ENCODE data around the gene BAHCC1.

BAHCC1 gene

DNA sequence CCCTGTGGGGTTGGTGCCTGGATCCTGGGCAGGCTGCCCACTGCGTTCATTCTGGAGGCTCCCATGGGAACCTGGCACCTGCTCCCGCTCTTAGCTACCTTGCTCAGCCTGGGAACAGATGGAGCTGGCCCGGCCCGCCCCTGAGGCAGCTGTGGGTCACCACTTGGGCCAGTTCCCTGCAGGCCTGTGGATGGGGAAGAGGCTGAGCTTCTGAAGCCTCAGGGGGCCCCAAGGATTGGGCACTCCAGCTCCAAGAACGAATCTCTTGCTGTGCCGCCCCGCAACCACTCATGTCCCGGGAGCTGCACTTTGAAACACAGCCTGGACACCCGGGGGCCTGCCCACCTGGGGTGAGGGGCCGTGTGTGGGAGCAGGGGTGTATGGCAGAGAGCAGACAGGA is 37.7 kb downstream of the BAHCC1 start:
- peaks cover 3% of the 10 kb centered on the region for H4K20me1 ChIP-seq (ENCODE audit: insufficient read depth, low read length, poor library complexity, severe bottlenecking)

DNA sequence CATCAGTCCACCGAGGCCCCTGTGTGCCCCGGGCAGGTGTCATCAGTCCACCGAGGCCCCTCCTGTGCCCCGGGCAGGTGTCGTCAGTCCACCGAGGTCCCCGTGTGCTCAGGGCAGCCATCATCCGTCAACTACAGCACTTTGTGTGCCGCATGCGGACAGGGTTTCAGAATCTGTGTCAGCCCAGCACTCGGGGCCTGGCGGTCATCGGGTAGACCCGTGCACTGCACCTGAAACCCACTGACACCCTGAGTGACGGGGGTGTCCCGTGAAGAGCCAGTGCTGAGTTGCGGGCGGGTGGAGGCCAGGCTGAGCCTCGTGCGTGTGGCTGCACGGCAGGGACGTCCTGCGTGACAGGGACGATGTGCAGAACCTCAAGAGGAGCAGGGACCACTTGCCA is 38.4 kb downstream of the BAHCC1 start:
- H3K9me3 ChIP-seq (ENCODE audit: insufficient read depth, low read depth, low read length) = no peaks in the 10 kb centered on the region
- H3K36me3 ChIP-seq (ENCODE audit: insufficient read depth, low read length) = no peaks in the 10 kb centered on the region; the same call in 1 of the 2 replicates
- peaks cover 38% of the 10 kb centered on the region for H3K4me1 ChIP-seq (ENCODE audit: insufficient read depth, low read length, poor library complexity, severe bottlenecking)
- no peak overlapping the region for H3K4me3 ChIP-seq (ENCODE audit: low read length, poor library complexity, severe bottlenecking)
- no peaks in the 10 kb centered on the region for H3K9me2 ChIP-seq (replicated peaks; ENCODE audit: low read depth, low read length)
- TF ChIP-seq EZH2phosphoT487 (IDR thresholded peaks at IDR 0.05; ENCODE audit: borderline replicate concordance) = no peak
- TF ChIP-seq, protein P1, sequence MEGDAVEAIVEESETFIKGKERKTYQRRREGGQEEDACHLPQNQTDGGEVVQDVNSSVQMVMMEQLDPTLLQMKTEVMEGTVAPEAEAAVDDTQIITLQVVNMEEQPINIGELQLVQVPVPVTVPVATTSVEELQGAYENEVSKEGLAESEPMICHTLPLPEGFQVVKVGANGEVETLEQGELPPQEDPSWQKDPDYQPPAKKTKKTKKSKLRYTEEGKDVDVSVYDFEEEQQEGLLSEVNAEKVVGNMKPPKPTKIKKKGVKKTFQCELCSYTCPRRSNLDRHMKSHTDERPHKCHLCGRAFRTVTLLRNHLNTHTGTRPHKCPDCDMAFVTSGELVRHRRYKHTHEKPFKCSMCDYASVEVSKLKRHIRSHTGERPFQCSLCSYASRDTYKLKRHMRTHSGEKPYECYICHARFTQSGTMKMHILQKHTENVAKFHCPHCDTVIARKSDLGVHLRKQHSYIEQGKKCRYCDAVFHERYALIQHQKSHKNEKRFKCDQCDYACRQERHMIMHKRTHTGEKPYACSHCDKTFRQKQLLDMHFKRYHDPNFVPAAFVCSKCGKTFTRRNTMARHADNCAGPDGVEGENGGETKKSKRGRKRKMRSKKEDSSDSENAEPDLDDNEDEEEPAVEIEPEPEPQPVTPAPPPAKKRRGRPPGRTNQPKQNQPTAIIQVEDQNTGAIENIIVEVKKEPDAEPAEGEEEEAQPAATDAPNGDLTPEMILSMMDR (conservative IDR thresholded peaks at IDR 0.05; ENCODE audit: low read length) = no peak
- peaks cover 3% of the 10 kb centered on the region for H4K20me1 ChIP-seq (ENCODE audit: insufficient read depth, low read length, poor library complexity, severe bottlenecking)
- no peak overlapping the region for H3K4me2 ChIP-seq (ENCODE audit: low read depth, low read length, poor library complexity, severe bottlenecking)
- no peaks in the 10 kb centered on the region for H3F3A ChIP-seq (ENCODE audit: low read depth)
- no peak overlapping the region for H3K9ac ChIP-seq (ENCODE audit: low read depth, low read length, poor library complexity, severe bottlenecking)
- H3K27me3 ChIP-seq (ENCODE audit: insufficient read depth, low read length, poor library complexity, severe bottlenecking) = no peaks in the 10 kb centered on the region
- H2AFZ ChIP-seq (ENCODE audit: low read length) = no peak overlapping the region
- peaks cover 85% of the 10 kb centered on the region for H3K79me2 ChIP-seq (ENCODE audit: insufficient read depth, low read length)

More for the DNA sequence above, 37.7 kb downstream of the BAHCC1 start:
- no peak overlapping the region for H3K9ac ChIP-seq (ENCODE audit: low read depth, low read length, poor library complexity, severe bottlenecking)
- no peak for TF ChIP-seq EZH2phosphoT487 (IDR thresholded peaks at IDR 0.05; ENCODE audit: borderline replicate concordance)
- TF ChIP-seq, protein P1 (conservative IDR thresholded peaks at IDR 0.05; ENCODE audit: low read length) = no peak
- peaks cover 78% of the 10 kb centered on the region for H3K79me2 ChIP-seq (ENCODE audit: insufficient read depth, low read length)
- H3K36me3 ChIP-seq (ENCODE audit: insufficient read depth, low read length) = no peaks in the 10 kb centered on the region; the same call in 1 of the 2 replicates
- H3K4me3 ChIP-seq (ENCODE audit: low read length, poor library complexity, severe bottlenecking) = no peak overlapping the region
- H3K9me3 ChIP-seq (ENCODE audit: insufficient read depth, low read depth, low read length) = no peaks in the 10 kb centered on the region
- peaks cover 32% of the 10 kb centered on the region for H3K4me1 ChIP-seq (ENCODE audit: insufficient read depth, low read length, poor library complexity, severe bottlenecking)
- H2AFZ ChIP-seq (ENCODE audit: low read length) = no peak overlapping the region
- H3K9me2 ChIP-seq (replicated peaks; ENCODE audit: low read depth, low read length) = no peaks in the 10 kb centered on the region
- H3F3A ChIP-seq (ENCODE audit: low read depth) = no peaks in the 10 kb centered on the region
- H3K4me2 ChIP-seq (ENCODE audit: low read depth, low read length, poor library complexity, severe bottlenecking) = no peak overlapping the region
- no peaks in the 10 kb centered on the region for H3K27me3 ChIP-seq (ENCODE audit: insufficient read depth, low read length, poor library complexity, severe bottlenecking)

DNA sequence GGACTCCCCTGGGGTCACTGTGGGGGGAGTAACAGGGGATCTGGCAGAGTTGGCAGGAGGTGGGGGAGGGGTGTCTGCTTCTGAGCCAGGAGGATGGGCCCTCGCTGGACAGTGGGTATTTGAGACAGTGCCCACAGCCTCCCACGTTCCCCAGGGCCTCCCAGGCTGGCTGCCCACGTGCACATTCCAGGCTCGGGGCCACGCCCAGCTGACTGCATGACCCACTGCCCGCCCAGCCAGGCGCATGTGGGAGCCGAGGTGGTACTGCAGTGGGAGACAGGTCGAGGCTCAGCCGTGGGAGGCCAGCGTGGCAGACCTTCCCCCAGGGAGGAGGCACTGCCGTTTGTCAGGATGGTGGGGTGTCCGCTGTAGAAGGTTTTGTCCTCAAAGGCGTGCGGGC is 38.8 kb downstream of the BAHCC1 start:
- Histone ChIP-seq H3K36me3 (ENCODE audit: insufficient read depth, low read length) (no peaks in the 10 kb centered on the region; the same call in 1 of the 2 replicates), H3K27me3 (ENCODE audit: insufficient read depth, low read length, poor library complexity, severe bottlenecking) (no peaks in the 10 kb centered on the region), H3K9ac (ENCODE audit: low read depth, low read length, poor library complexity, severe bottlenecking) (no peak overlapping the region), H3K4me2 (ENCODE audit: low read depth, low read length, poor library complexity, severe bottlenecking) (no peak overlapping the region), H3K9me2 (replicated peaks; ENCODE audit: low read depth, low read length) (no peaks in the 10 kb centered on the region), H4K20me1 (ENCODE audit: insufficient read depth, low read length, poor library complexity, severe bottlenecking) (peaks cover 6% of the 10 kb centered on the region), H3F3A (ENCODE audit: low read depth) (no peaks in the 10 kb centered on the region), H3K4me1 (ENCODE audit: insufficient read depth, low read length, poor library complexity, severe bottlenecking) (peaks cover 39% of the 10 kb centered on the region), H2AFZ (ENCODE audit: low read length) (no peak overlapping the region), H3K79me2 (ENCODE audit: insufficient read depth, low read length) (peaks cover 84% of the 10 kb centered on the region), H3K4me3 (ENCODE audit: low read length, poor library complexity, severe bottlenecking) (no peak overlapping the region), H3K9me3 (ENCODE audit: insufficient read depth, low read depth, low read length) (no peaks in the 10 kb centered on the region)
- no peak for TF ChIP-seq EZH2phosphoT487 (IDR thresholded peaks at IDR 0.05; ENCODE audit: borderline replicate concordance)
- TF ChIP-seq, protein P1 (conservative IDR thresholded peaks at IDR 0.05; ENCODE audit: low read length) = no peak
